NCI-H128 (cell line): ENCODE measurements around the gene ADPRHL1.

ENCODE experiments used
- DNase-seq: peaks from one replicate; lab custom pipeline; 2025; ENCODE audit not compliant: unreplicated experiment; lab: John Stamatoyannopoulos, UW

The ADPRHL1 gene

DNA sequence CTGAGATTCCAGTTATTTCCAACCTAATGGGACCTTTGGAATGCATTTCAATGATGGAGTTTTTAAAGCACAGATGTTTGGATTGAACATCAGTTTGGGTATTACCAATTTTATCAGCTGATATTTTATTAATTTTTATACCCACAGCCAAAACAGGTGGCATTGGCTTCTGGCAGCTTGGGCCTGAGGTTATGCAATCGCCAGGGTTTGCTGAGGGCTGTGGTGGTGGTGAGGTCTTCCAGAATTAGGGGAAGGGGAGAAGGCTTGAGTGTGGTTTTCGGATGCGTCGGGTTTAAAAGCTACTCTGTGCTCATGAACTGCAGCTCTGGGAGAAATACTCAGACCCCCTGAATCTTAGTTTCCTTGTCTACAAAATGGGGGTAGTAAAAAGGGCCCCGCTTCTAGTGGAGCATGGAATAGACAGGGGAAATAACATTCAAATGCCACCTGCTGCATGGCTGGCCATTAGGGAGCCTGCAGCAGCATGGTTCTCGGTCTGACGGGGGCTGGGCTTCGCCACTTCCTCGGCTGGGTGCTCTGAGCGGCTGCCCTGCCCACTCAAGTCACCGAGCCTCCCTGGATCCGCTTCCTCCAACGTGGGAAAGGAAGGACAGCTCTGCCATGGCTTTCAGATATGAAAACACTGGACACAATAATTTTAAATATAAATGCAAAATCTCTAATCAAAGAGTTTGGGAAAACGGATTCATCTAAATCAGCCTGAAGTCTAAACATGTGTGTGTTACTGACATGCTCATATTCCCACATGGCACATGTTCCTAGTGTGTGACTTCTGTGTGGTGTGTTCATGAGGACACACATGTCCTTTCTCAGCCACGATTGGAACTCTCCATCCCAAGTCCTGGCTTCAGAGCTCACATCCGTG, 35.2 kb downstream of the ADPRHL1 start:
- DNase-seq = no peak

- no peak for DNase-seq
Observed at GRCh38 chr13:113417008-113417751, 36.1 kb downstream of the ADPRHL1 start.

DNA sequence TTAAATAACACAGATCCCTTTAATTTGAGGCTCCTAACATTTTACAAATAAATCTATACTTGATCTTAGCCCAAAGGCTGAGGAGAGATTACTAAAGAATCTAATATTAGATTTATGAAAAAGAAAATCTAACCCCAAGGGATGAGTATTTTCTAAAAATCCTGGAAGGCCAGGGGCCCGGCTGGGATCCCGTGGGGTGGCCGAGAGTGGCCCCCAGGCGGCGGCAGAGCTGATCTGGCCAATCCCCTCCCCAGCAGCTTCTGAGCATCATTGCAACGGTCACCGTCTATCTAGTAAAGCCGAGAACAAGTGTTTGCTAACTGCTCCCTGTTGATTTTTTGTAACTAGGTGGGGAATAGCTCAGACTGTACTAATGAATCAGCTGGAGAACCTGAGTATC, 37.5 kb downstream of the ADPRHL1 start:
- no peak for DNase-seq

- DNase-seq = no peak
Observed at GRCh38 chr13:113415032-113415431, 38.3 kb downstream of the ADPRHL1 start.

DNA sequence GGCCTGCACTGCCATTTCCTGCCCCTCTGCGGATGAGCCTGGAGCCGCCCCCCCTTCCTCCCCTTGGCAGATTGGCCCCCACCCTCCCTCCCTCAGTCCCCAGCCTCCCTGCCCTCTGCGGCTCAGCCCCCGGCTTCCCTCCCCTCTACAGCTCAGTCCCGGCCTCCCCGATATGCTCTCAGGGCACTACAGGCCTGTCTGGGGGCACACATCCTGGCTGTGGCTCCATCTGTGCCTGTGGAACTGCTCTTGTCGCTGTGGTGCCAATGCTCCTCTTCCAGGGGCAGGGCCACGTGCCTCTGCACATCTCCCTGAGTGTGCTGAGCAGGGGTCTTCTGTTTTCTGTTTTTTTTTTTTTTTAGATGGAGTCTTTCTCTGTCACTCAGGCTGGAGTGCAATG, 39.0 kb downstream of the ADPRHL1 start:
- DNase-seq = no peak

DNA sequence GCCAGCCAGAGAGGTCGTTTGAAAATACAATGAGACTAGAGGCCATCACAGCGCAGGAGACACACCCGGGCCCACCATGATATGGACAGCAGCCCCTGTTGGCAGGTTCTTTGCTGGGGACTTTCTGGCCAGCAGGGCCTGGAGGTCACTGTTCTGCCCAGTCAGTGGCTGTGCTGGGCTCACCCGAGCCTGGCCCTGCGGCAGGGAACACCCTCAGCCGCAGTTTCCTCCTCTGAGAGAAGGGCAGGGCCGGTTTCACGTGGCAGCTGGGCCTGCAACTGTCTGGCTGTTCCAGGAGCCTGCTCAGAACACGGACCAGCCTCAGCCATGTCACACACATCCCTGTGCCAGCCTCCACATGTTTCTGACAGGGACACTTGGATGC, 39.4 kb downstream of the ADPRHL1 start:
- no peak for DNase-seq

GRCh38 chr13:113413178-113413897, 40.0 kb downstream of the ADPRHL1 start:
- DNase-seq = no peak

DNA sequence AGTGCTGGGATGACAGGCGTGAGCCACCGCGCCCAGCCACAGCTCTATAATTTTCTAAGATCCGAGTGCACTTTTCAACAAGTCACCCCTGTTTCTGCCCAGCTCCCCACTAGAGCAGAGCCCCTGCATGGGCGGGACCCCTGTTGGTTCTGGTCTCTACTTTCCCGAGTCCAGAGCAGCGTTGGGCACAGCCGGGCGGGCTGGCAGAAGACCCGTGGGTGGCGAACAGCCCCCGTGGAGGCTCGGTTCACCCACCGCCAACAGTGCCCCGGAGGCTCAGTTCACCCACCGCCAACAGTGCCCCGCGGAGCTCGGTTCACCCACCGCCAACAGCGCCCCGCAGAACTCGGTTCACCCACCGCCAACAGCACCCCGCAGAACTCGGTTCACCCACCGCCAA, 40.8 kb downstream of the ADPRHL1 start:
- DNase-seq = no peak

DNA sequence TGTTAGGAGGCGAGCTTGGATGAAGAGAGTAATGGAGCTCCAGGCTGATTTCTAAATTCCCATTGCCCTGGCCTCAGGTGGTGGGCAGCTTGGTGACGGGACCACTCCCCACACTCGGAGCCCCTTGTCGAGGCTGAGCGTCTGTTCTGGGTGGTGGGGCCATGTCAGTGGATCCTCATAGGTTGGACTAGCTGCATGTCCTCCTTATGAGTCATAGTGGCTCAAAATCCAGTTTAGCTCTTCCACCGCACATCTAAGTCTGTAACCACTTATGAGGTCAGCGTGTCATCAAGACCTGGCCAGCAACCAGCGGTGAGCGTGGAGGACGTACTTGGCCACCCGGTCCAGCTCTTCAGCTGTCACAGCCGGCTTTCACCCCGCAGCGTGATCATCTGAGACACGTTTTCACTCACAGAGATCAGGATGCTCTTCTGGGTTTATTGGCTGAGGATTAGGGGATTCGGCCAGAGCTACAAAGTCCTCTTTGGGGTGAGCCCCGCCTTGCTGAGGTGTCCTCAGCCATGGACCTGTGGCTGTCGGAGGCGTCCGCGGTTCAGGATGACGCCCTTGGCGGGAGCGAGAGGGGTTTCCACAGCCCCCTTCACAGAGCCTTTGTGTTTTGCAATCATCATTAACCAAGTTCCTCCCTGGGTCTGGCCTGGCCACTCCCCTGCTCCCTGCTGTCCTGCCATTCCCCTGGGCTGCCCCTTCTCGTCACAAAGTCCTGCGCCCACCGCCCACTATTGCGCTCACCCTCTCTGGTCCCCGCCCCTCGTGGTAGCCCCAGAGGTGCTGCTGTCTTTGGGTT, 41.9 kb downstream of the ADPRHL1 start:
- no peak for DNase-seq

- no peak for DNase-seq
Observed at GRCh38 chr13:113410472-113411201, 42.7 kb downstream of the ADPRHL1 start.

DNA sequence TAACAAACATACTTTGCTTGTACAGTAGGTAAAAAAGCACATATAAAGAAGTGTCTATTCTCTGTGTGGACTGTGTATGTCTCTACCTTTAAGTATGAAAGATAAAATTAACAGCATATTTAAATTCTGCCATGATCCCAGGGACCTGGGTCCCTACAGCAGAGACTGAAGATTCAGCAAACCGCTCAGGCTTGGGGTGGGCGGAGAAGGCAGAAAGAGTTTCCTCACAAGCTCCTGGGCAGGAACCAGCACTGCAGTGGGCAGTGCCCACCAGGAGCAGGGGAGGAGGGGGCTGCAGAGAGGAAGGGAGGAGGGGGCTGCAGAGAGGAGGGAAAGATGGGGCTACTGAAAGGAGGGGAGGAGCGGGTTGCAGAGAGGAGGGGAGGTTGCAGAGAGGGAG, 44.7 kb downstream of the ADPRHL1 start:
- DNase-seq = no peak

DNA sequence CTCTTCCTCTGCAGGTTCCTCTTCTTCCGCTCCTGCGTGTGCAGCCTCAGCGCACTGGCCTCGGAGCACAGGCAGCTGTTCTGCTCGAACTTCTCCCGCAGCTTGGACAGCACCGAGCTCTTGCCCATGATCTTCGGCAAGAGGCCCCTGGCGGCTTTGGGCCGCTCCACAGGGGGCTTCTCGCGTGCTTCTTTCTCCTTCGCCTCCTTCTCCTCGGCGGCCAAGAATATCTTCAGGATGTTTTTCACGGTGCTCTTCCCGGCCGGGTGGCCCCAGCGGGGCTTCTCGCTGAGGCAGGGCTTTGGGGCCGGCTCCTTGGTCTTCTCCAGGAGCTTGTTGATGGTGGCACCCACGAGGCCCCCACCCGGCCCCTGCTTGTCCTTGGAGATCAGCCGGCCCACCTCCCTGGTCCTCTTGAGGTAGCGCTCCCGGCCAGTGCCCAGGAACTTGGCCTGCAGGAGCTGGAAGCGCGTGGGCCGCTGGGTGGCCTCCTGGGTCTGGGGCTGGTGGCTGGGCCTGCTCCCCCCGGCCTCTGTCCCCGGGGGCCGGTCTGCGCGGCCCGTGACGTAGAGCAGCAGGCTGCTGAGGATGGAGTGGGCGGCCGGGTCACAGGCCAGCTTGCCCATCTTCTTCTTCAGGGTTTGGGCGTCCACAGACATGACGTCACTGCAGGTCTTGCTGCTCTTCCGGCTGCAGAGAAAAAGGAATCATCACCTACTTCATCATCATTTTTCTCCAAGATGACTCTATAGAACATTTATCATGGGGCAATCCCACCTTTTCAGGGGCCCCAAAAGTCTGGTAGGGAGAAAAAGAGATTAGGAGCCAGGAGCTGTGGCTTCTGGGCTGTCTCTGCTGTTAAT, 45.5 kb downstream of the ADPRHL1 start:
- DNase-seq = no peak

- no peak for DNase-seq
Observed at GRCh38 chr13:113407103-113407530, 46.2 kb downstream of the ADPRHL1 start.

DNA sequence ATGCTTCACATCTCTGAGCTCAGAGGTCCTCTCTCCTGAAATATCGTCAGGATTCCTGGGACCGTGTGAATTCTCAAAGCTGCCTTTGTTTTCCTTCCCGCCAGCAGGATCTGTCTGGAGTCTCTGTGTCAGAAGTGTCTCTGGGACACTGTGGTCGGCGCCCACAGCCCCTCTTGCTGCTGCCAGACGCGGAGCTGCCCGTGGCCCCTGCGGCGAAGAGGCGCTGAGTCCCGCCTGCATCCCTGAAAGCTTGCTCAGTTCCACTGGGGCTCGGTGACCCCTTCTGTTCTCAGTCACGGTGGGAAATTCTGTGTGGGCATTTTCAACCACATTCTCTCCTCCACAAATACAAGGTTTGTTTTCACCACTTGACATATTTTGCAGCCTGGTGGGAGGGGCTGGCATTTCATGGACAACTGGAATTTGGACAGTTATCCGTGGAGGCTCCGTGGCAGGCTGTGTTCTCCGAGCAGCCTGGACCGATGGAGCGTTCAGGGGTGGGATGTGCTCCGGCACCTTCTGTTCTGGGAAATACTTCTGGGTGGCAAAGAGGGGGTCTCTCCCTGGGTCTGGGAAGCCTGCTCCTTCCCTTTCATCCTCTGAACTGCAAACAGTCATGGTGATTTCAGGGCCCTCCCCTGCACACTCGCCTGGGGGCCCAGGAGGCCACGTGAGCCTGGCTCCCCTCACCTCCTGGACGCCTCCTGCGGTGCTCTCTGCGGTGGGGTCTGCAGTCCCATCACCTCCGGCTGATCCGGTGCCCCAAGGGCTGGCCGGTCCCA, 46.8 kb downstream of the ADPRHL1 start:
- no peak for DNase-seq

DNA sequence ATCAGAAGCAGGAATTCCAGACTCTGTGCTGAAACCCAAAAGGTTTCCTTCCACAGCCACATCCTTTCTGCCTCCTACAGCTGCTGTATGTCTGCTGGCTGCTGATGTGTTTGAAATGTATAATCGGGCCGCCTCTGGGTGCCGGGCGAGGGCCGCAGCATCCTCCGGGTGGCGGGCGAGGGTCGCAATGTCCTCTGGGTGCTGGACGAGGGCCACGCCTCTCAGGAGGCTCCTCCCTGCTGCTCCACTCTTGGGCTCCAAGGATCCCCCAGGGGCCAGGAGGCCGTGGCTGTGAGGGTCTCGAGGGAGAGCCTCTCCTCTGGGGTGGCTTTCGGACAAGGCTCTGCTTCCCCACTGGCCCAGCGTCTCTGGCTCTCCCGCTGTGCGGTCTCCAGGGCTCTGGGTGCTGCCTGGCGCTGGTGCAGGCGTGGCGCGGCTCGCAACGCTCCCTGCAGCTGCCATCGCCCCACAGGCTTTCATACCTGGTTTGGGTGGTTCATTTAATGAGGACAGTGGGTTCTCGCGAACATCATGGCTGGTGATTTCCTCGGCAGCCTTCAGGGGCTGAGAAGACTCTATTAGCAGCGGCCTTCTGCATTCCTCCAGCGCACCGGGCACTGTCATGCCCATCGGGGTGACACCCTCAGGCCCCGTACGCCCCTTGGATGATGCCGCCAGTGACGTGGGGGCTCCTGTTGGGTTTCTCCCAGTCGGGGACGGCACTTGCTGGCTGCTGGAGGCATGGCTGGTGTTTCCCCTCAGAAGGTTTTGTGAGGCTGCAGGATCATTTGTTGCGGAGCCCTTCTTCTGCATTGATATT, 47.6 kb downstream of the ADPRHL1 start:
- no peak for DNase-seq

- no peak for DNase-seq
Observed at GRCh38 chr13:113404723-113405471, 48.4 kb downstream of the ADPRHL1 start.

GRCh38 chr13:113404366-113404722, 48.9 kb downstream of the ADPRHL1 start:
- no peak for DNase-seq
